ENCODE measurements around the gene ERRFI1. TPM values are rescaled to one million over a fixed set of nuclear protein-coding genes. Genes with fewer than 3 reads are reported as not detected.
"Not testable (repeated sequence)": the region's sequence is repeated elsewhere in the genome, so short reads cannot be mapped to it uniquely, and the experiment has no call there.

ERRFI1 gene
- total RNA-seq, 8 experiments from 2014 or later = 7.2 to 63.4 (median 41.7) TPM

- H3K4me1 ChIP-seq (replicated peaks in 1 of 2); H3K4me3 ChIP-seq; H3K27ac ChIP-seq; ATAC-seq (replicated peaks in 6 of 8); in situ Hi-C loops (cut with MboI; ENCODE audit: low pct_unique_long_range_greater_than_20kb in 2 of 9, low sequenced_read_pairs in 9 of 9, unreplicated experiment in 9 of 9): not testable (repeated sequence)
- WGBS, 10 experiments = 80 to 100% (median 100%) methylated on average over 1 to 5 of the region's 7 CpGs; no CpG with 5 or more reads in 1 of the 10 experiments
Measured at GRCh38 chr1:8057779-8058178, 31.7 kb upstream of the ERRFI1 start.

- ATAC-seq (replicated peaks in 6 of 8) = peak in 2 of 8 experiments; percentile 53 to 66
Measured at GRCh38 chr1:8055973-8056372, 29.9 kb upstream of the ERRFI1 start.

GRCh38 chr1:8053878-8054567 is 27.9 kb upstream of the ERRFI1 start:
- in situ Hi-C loops (cut with MboI; ENCODE audit: low pct_unique_long_range_greater_than_20kb in 2 of 9, low sequenced_read_pairs in 9 of 9, unreplicated experiment in 9 of 9) = no loop called here
- H3K4me1 ChIP-seq (replicated peaks in 1 of 2) = no peaks in the 10 kb centered on the region
- H3K27ac ChIP-seq = no peak overlapping the region
- WGBS, 10 experiments = 55 to 98% (median 79%) methylated on average over 3 to 5 of the region's 5 CpGs
- no peak for ATAC-seq (replicated peaks in 6 of 8)
- H3K4me3 ChIP-seq = no peak overlapping the region

More at GRCh38 chr1:8055973-8056372, 29.9 kb upstream of the ERRFI1 start:
- H3K4me1 ChIP-seq (replicated peaks in 1 of 2) = no peaks in the 10 kb centered on the region
- no peak overlapping the region for H3K27ac ChIP-seq
- WGBS, 10 experiments = 21 to 100% (median 96%) methylated on average over 1 to 4 of the region's 4 CpGs
- no peak overlapping the region for H3K4me3 ChIP-seq
- in situ Hi-C loops (cut with MboI; ENCODE audit: low pct_unique_long_range_greater_than_20kb in 2 of 9, low sequenced_read_pairs in 9 of 9, unreplicated experiment in 9 of 9) = no loop called here

GRCh38 chr1:8051650-8052049 is 25.5 kb upstream of the ERRFI1 start:
- in situ Hi-C loops (cut with MboI; ENCODE audit: low pct_unique_long_range_greater_than_20kb in 2 of 9, low sequenced_read_pairs in 9 of 9, unreplicated experiment in 9 of 9) = no loop called here
- 83 to 100% (median 94%) methylated on average over 1 to 4 of the region's 4 CpGs; no CpG with 5 or more reads in 1 of the 10 experiments for WGBS, 10 experiments
- H3K4me1 ChIP-seq (replicated peaks in 1 of 2) = no peaks in the 10 kb centered on the region
- no peak overlapping the region for H3K27ac ChIP-seq
- H3K4me3 ChIP-seq = no peak overlapping the region
- ATAC-seq (replicated peaks in 6 of 8) = no peak

- H3K27ac ChIP-seq; ATAC-seq (replicated peaks in 6 of 8); H3K4me3 ChIP-seq; H3K4me1 ChIP-seq (replicated peaks in 1 of 2): not testable (repeated sequence)
- 88 to 100% (median 96%) methylated on average over 1 to 3 of the region's 4 CpGs; no CpG with 5 or more reads in 7 of the 10 experiments for WGBS, 10 experiments
- in situ Hi-C loops (cut with MboI; ENCODE audit: low pct_unique_long_range_greater_than_20kb in 2 of 9, low sequenced_read_pairs in 9 of 9, unreplicated experiment in 9 of 9) = loop anchor here in 1 of 9 experiments (25.0 kb wide), 1 partner anchor 263 kb away; the partner anchor contains the start of gene SLC45A1
Measured at GRCh38 chr1:8049229-8049628, 23.1 kb upstream of the ERRFI1 start.

GRCh38 chr1:8047686-8048445 is 21.8 kb upstream of the ERRFI1 start:
- 3 to 96% (median 86%) methylated on average over 3 to 7 of the region's 7 CpGs for WGBS, 10 experiments
- in situ Hi-C loops (cut with MboI; ENCODE audit: low pct_unique_long_range_greater_than_20kb in 2 of 9, low sequenced_read_pairs in 9 of 9, unreplicated experiment in 9 of 9) = loop anchor here in 1 of 9 experiments (25.0 kb wide), 1 partner anchor 264 kb away; the partner anchor contains the start of gene SLC45A1
- no peaks in the 10 kb centered on the region for H3K4me1 ChIP-seq (replicated peaks in 1 of 2)
- no peak overlapping the region for H3K27ac ChIP-seq
- peak in 3 of 8 experiments; percentile 38 to 94 (median 94) for ATAC-seq (replicated peaks in 6 of 8)
- no peak overlapping the region for H3K4me3 ChIP-seq

GRCh38 chr1:8047112-8047511 is 21.0 kb upstream of the ERRFI1 start:
- in situ Hi-C loops (cut with MboI; ENCODE audit: low pct_unique_long_range_greater_than_20kb in 2 of 9, low sequenced_read_pairs in 9 of 9, unreplicated experiment in 9 of 9) = loop anchor here in 1 of 9 experiments (25.0 kb wide), 1 partner anchor 265 kb away; the partner anchor contains the start of gene SLC45A1
- ATAC-seq (replicated peaks in 6 of 8) = peak in 2 of 8 experiments; percentile 29 to 50
- 32 to 100% (median 70%) methylated on average over 1 to 3 of the region's 3 CpGs for WGBS, 10 experiments

GRCh38 chr1:8046391-8046790 is 20.3 kb upstream of the ERRFI1 start:
- in situ Hi-C loops (cut with MboI; ENCODE audit: low pct_unique_long_range_greater_than_20kb in 2 of 9, low sequenced_read_pairs in 9 of 9, unreplicated experiment in 9 of 9) = loop anchor here in 1 of 9 experiments (25.0 kb wide), 1 partner anchor 266 kb away; the partner anchor contains the start of gene SLC45A1
- WGBS, 10 experiments = 83 to 100% (median 94%) methylated on average over 1 to 12 of the region's 12 CpGs; no CpG with 5 or more reads in 1 of the 10 experiments
- no peak overlapping the region for H3K27ac ChIP-seq
- H3K4me3 ChIP-seq = no peak overlapping the region
- no peak for ATAC-seq (replicated peaks in 6 of 8)
- no peaks in the 10 kb centered on the region for H3K4me1 ChIP-seq (replicated peaks in 1 of 2)

More at GRCh38 chr1:8047112-8047511, 21.0 kb upstream of the ERRFI1 start:
- Histone ChIP-seq H3K4me1 (replicated peaks in 1 of 2) (no peaks in the 10 kb centered on the region), H3K27ac (no peak overlapping the region), H3K4me3 (no peak overlapping the region)

GRCh38 chr1:8043621-8044020 is 17.5 kb upstream of the ERRFI1 start:
- in situ Hi-C loops (cut with MboI; ENCODE audit: low pct_unique_long_range_greater_than_20kb in 2 of 9, low sequenced_read_pairs in 9 of 9, unreplicated experiment in 9 of 9) = loop anchor here in 1 of 9 experiments (25.0 kb wide), 1 partner anchor 269 kb away; the partner anchor contains the start of gene SLC45A1
- WGBS, 10 experiments = 17 to 100% (median 77%) methylated on average over 1 to 2 of the region's 2 CpGs; no CpG with 5 or more reads in 2 of the 10 experiments
- Histone ChIP-seq H3K27ac (no peak overlapping the region), H3K4me3 (no peak overlapping the region), H3K4me1 (replicated peaks in 1 of 2) (no peaks in the 10 kb centered on the region)
- no peak for ATAC-seq (replicated peaks in 6 of 8)

GRCh38 chr1:8042134-8042533 is 16.0 kb upstream of the ERRFI1 start:
- Histone ChIP-seq H3K4me3 (no peak overlapping the region), H3K4me1 (replicated peaks in 1 of 2) (no peaks in the 10 kb centered on the region), H3K27ac (no peak overlapping the region)
- in situ Hi-C loops (cut with MboI; ENCODE audit: low pct_unique_long_range_greater_than_20kb in 2 of 9, low sequenced_read_pairs in 9 of 9, unreplicated experiment in 9 of 9) = loop anchor here in 1 of 9 experiments (25.0 kb wide), 1 partner anchor 270 kb away; the partner anchor contains the start of gene SLC45A1
- ATAC-seq (replicated peaks in 6 of 8) = no peak
- WGBS, 10 experiments = 75 to 100% (median 91%) methylated on average over 1 to 3 of the region's 3 CpGs

GRCh38 chr1:8040586-8040985 is 14.5 kb upstream of the ERRFI1 start:
- in situ Hi-C loops (cut with MboI; ENCODE audit: low pct_unique_long_range_greater_than_20kb in 2 of 9, low sequenced_read_pairs in 9 of 9, unreplicated experiment in 9 of 9) = loop anchor here in 1 of 9 experiments (25.0 kb wide), 1 partner anchor 272 kb away; the partner anchor contains the start of gene SLC45A1
- no peak overlapping the region for H3K4me3 ChIP-seq
- no peaks in the 10 kb centered on the region for H3K4me1 ChIP-seq (replicated peaks in 1 of 2)
- H3K27ac ChIP-seq = no peak overlapping the region
- peak in 6 of 8 experiments; percentile 24 to 98 (median 68) for ATAC-seq (replicated peaks in 6 of 8)
- 40 to 100% (median 71%) methylated on average over 1 of the region's 1 CpG; no CpG with 5 or more reads in 5 of the 10 experiments for WGBS, 10 experiments

GRCh38 chr1:8039071-8039470 is 13.0 kb upstream of the ERRFI1 start:
- Histone ChIP-seq H3K27ac (no peak overlapping the region), H3K4me3 (no peak overlapping the region), H3K4me1 (replicated peaks in 1 of 2) (no peaks in the 10 kb centered on the region)
- WGBS, 10 experiments = 60 to 100% (median 97%) methylated on average over 1 to 2 of the region's 2 CpGs; no CpG with 5 or more reads in 2 of the 10 experiments
- no peak for ATAC-seq (replicated peaks in 6 of 8)
- in situ Hi-C loops (cut with MboI; ENCODE audit: low pct_unique_long_range_greater_than_20kb in 2 of 9, low sequenced_read_pairs in 9 of 9, unreplicated experiment in 9 of 9) = loop anchor here in 2 of 9 experiments (10.0 to 25.0 kb wide), 2 partner anchors 273 to 276 kb away; partner anchors contain the start of gene SLC45A1 (in 2 of the 2)
